ENCODE data around the gene CDV3.
"Not testable (repeated sequence)": the region's sequence is repeated elsewhere in the genome, so short reads cannot be mapped to it uniquely, and the experiment has no call there.

Gene CDV3, protein sequence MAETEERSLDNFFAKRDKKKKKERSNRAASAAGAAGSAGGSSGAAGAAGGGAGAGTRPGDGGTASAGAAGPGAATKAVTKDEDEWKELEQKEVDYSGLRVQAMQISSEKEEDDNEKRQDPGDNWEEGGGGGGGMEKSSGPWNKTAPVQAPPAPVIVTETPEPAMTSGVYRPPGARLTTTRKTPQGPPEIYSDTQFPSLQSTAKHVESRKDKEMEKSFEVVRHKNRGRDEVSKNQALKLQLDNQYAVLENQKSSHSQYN

DNA sequence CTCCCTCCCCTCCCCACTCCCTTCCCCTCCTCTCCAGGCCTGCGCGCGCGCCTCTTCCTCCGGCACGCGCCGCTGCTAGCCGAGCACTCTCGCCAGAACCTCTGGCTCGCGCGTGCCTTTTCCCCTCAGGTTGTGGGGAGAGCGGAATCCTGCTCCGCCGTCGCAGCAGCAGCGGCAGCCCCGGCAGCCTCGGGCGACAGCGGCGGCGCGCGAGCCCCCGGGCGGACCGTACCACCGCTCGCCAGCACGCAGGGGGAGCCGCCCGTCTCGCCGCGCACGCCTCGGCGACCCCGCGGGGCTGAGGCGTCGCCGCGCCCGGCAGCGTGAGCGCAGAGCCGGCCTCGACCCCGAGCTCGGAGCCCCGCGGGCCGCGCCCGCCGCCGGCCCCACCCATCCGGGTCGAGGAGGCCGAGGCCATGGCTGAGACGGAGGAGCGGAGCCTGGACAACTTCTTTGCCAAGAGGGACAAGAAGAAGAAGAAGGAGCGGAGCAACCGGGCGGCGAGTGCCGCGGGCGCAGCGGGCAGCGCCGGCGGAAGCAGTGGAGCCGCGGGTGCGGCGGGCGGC lies at the start of gene CDV3:
Gene CDV3 (plus strand): TSS at position 58 of the 566 bp plus-strand sequence. CDS start 359 bp downstream, at position 417.
- intact Hi-C loops (cut with micrococcal nuclease), result loop anchor here (2.0 to 5.0 kb wide), 3 partner anchors 85 to 1156 kb away; partner anchors contain the start of genes ANAPC13, CEP63 and DNAJC13
- Mint-ChIP-seq H3K4me3 (peak within 1 kb of the TSS; percentile 81), H3K4me1 (ENCODE audit: low read depth) (peaks cover 66% of the 10 kb centered on the region), H3K36me3 (ENCODE audit: low read depth) (peaks cover 44% of the 10 kb centered on the region), H3K9me3 (no peaks in the 10 kb centered on the region), H3K27ac (peak within 1 kb of the TSS; percentile 98), H3K27me3 (no peaks in the 10 kb centered on the region)

DNA sequence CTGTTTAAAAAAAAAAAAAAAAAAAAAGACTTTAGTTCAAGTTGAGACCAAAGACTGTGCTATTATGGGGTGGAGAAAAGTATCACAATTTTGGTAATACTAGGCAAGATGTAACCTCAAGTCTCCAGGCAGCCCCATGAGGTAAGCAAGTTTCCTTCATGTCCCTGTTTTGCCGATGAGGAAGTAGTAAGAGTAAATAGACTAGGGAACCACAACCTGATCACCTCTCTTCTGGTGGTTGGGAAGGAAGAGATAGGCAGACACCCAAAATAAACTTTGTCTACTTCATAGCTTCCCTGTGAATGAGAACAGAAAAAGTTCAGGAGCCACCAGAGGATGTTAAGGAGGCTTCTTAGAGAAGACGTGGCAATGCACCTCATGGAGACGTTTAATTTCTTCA lies 49.7 kb upstream of the CDV3 start:
- H3K9me3 Mint-ChIP-seq; H3K36me3 Mint-ChIP-seq (ENCODE audit: low read depth); H3K4me3 Mint-ChIP-seq; intact Hi-C loops (cut with micrococcal nuclease); H3K27me3 Mint-ChIP-seq: not testable (repeated sequence)
- Mint-ChIP-seq H3K4me1 (ENCODE audit: low read depth) (peaks cover 24% of the 10 kb centered on the region), H3K27ac (peak overlapping the region; percentile 30)

DNA sequence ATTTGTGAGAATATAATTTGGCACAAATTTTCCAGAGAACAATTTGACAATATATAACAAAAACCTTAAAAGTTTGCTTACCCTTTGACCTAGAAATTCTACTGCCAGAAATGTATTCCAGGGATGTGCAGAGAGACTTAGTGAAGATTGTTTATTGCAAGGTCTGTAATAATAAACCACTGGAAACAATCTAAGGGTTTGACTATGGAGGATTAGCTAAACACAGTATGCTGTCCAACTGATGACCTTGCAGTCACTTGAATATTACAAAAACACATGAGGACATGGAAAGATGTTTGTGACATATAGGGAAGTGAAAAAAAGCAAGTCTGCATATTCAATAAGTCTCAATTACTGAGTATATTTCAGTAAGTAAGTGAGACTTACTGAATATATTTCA lies 48.1 kb upstream of the CDV3 start:
- H3K36me3 Mint-ChIP-seq (ENCODE audit: low read depth), result no peaks in the 10 kb centered on the region
- peaks cover 9% of the 10 kb centered on the region for H3K9me3 Mint-ChIP-seq
- peaks cover 24% of the 10 kb centered on the region for H3K4me1 Mint-ChIP-seq (ENCODE audit: low read depth)
- H3K4me3 Mint-ChIP-seq, result no peak overlapping the region
- intact Hi-C loops (cut with micrococcal nuclease), result loop anchor here (5.0 kb wide), 1 partner anchor 37 kb away; no protein-coding TSS in a partner anchor
- peak overlapping the region; percentile 56 for H3K27ac Mint-ChIP-seq
- peaks cover 4% of the 10 kb centered on the region for H3K27me3 Mint-ChIP-seq

DNA sequence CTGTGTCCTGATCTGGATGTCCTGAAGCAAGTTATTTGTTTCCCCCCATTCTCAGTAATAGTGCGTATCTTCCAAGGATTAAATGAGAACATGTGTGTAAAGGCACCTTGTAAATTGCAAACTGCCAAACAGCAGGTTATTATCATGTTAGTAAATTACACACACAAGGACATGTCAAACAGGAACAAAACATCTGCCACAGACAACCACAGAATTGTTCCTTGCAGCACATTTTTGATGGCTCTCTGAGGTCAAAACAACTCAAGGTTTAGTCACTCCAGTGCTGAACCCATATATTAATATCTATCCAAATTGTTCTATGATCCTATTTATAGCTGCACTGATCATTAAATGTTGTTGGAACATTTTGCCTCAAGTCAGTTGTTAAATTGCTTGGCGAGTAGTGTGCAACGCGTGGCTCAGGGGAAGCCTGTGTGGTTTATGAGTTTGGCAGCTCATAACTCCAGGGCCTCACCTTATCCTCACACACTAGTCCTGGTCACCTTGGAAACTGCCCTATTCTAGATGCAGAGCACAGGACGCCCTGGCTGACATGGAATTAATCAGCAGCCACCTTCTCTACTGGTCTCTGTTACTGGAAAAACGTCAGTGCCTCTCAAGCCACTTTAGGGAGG lies 46.3 kb upstream of the CDV3 start:
- intact Hi-C loops (cut with micrococcal nuclease), result loop anchor here (5.0 kb wide), 1 partner anchor 35 kb away; no protein-coding TSS in a partner anchor
- peaks cover 22% of the 10 kb centered on the region for H3K4me1 Mint-ChIP-seq (ENCODE audit: low read depth)
- no peak overlapping the region for H3K4me3 Mint-ChIP-seq
- no peaks in the 10 kb centered on the region for H3K36me3 Mint-ChIP-seq (ENCODE audit: low read depth)
- H3K9me3 Mint-ChIP-seq, result peaks cover 10% of the 10 kb centered on the region
- H3K27me3 Mint-ChIP-seq, result peaks cover 4% of the 10 kb centered on the region
- peak overlapping the region; percentile 18 for H3K27ac Mint-ChIP-seq

DNA sequence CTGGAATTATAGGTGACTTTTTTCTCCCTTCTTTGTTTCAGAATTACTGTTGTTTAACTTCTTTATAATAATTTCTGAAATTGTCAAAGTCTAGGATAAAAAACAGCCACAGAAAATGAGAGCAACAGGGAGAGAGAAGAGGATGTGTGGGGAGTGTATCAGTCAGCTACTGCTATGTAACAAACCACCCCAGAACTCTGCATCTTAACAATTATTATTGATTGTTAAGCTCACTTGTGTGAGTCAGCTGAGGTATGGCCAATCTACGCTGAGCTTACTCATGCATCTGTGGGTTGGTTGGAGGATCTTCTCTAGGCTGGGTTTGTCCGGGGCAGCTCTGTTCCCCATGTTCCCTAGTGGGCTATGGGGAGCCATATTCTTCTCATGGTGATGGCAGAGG lies 43.7 kb upstream of the CDV3 start:
- Mint-ChIP-seq H3K36me3 (ENCODE audit: low read depth) (no peaks in the 10 kb centered on the region), H3K4me1 (ENCODE audit: low read depth) (peaks cover 15% of the 10 kb centered on the region), H3K4me3 (no peak overlapping the region), H3K9me3 (peaks cover 10% of the 10 kb centered on the region), H3K27ac (no peak overlapping the region), H3K27me3 (peaks cover 4% of the 10 kb centered on the region)
- intact Hi-C loops (cut with micrococcal nuclease), result loop anchor here (5.0 kb wide), 1 partner anchor 32 kb away; no protein-coding TSS in a partner anchor

DNA sequence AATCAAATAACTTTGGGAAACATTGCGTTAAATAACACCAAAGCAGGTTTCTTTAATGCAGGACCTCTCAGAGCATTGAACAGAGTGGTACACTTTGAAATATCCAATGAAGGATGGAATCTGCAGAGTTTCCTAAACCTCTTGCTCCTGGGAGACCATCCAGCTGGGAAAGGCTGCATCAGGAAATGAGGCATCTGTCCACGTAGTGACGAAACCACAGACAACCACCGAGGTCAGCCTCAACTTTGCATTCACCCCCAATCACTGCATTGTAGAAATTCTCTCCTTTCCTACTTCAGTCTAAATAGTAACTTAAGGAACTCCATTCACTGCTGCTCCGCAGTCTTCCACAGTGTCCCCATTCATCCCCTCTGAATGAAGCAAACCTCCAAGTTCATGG lies 41.5 kb upstream of the CDV3 start:
- Mint-ChIP-seq H3K4me3 (no peak overlapping the region), H3K27me3 (peaks cover 4% of the 10 kb centered on the region), H3K27ac (no peak overlapping the region), H3K36me3 (ENCODE audit: low read depth) (no peaks in the 10 kb centered on the region), H3K9me3 (peaks cover 10% of the 10 kb centered on the region), H3K4me1 (ENCODE audit: low read depth) (peaks cover 20% of the 10 kb centered on the region)
- intact Hi-C loops (cut with micrococcal nuclease), result no loop called here

DNA sequence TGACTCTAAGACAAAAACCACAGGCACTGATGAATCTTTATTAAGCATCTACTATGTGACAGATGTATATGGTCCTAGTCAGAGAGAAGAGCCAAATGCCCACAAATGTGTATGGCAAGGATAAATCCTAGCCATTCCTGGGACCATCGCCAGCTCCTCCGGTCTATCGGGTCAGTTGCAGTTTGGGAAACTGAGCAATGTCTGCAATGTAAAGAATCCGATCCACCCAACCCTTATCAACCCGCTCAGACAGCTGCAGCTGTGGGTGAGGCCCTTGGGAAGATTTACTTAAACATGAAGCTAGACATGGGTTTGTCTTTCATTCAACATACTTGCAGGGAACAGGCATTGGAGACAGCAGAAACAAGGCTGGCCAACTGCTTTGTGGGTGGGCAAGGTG lies 40.5 kb upstream of the CDV3 start:
- H3K4me1 Mint-ChIP-seq (ENCODE audit: low read depth), result peaks cover 14% of the 10 kb centered on the region
- intact Hi-C loops (cut with micrococcal nuclease), result no loop called here
- H3K27ac Mint-ChIP-seq, result no peak overlapping the region
- peaks cover 4% of the 10 kb centered on the region for H3K27me3 Mint-ChIP-seq
- H3K9me3 Mint-ChIP-seq, result peaks cover 10% of the 10 kb centered on the region
- H3K4me3 Mint-ChIP-seq, result no peak overlapping the region
- H3K36me3 Mint-ChIP-seq (ENCODE audit: low read depth), result no peaks in the 10 kb centered on the region

DNA sequence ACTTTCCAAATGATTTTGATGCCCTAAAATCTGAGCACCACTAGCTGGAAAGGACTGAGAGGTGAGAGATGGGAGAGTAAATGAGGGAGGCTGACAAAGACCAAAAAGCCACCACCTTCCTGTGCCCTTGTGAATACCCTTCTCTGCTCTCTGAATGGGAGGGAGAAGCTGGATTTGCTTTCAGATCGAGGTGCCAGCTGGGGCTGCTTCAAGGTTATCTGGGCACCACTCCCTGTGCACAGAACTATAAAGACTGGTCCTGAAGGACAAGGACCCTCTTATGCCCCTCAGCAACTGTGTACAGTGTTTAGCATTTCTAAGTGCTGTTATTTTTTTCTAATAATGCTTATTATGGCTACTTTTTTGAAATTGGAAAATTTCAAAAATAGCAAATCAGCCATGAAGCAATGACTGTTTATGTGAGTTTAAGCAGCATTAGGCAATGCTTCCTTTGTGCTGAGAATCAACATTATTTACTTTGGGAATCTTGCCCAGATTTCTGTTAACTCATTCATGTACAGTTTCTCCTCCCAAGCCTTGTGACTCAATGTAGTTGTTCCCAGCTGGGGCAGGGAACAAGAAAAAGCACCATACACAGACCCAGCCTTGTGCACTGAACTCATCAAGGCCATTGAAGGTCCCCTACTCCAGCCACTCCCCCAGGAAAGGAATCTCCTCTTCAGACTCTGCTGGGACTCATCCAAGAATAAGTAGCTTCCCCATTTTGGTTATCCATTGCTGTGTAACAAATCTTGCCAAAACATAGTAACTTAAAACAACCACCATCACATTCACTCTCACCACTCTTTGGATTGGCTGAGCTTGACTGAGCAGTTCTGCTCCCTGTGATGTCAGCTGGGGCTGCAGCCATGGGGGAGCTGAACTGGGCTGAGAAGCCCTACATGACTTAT lies 37.3 kb upstream of the CDV3 start:
- H3K4me3 Mint-ChIP-seq, result no peak overlapping the region
- intact Hi-C loops (cut with micrococcal nuclease), result no loop called here
- no peaks in the 10 kb centered on the region for H3K36me3 Mint-ChIP-seq (ENCODE audit: low read depth)
- no peaks in the 10 kb centered on the region for H3K9me3 Mint-ChIP-seq
- no peaks in the 10 kb centered on the region for H3K27me3 Mint-ChIP-seq
- peak overlapping the region; percentile 8 for H3K27ac Mint-ChIP-seq
- H3K4me1 Mint-ChIP-seq (ENCODE audit: low read depth), result peaks cover 22% of the 10 kb centered on the region

DNA sequence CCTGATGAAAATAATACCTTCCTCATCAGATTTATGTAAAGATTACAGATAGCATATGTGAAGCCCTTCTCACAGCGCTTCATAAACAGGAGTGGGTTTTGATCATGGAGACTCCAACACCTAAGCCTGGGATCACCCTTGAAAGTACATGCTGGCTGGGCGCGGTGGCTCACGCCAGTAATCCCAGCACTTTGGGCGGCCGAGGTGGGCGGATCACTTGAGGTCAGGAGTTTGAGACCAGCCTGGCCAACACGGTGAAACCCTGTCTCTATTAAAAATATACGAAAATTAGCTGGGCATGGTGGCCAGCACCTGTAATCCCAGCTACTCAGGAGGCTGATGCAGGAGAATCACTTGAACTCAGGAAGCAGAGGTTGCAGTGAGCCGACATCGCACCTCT lies 36.4 kb upstream of the CDV3 start:
- intact Hi-C loops (cut with micrococcal nuclease); H3K36me3 Mint-ChIP-seq (ENCODE audit: low read depth): not testable (repeated sequence)
- H3K27ac Mint-ChIP-seq, result peak overlapping the region; percentile 8

DNA sequence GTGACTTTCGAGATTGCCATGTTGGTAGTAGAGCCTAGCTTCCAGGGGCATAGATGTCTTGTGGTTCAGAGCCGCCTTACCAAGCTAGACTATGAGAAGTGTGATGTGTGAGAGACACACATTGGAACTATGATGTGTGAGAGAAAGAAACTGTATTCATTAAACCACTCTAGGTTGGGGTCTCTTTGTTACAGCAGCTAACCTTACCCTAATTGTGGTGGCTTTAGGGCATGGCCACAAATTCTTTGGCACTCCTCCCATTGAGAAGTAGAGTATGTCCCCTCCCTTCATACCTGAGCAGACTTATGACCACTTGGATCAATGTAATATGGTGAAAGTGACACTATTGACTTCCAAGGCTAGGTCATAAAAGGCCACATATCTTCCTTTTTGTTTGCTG lies 35.3 kb upstream of the CDV3 start:
- H3K9me3 Mint-ChIP-seq, result no peaks in the 10 kb centered on the region
- H3K27me3 Mint-ChIP-seq, result no peaks in the 10 kb centered on the region
- intact Hi-C loops (cut with micrococcal nuclease), result no loop called here
- no peak overlapping the region for H3K4me3 Mint-ChIP-seq
- H3K36me3 Mint-ChIP-seq (ENCODE audit: low read depth), result no peaks in the 10 kb centered on the region
- no peak overlapping the region for H3K27ac Mint-ChIP-seq
- H3K4me1 Mint-ChIP-seq (ENCODE audit: low read depth), result peaks cover 21% of the 10 kb centered on the region

More for the DNA sequence above, 36.4 kb upstream of the CDV3 start:
- not testable (repeated sequence) for H3K27me3 Mint-ChIP-seq, H3K4me3 Mint-ChIP-seq, H3K9me3 Mint-ChIP-seq
- peaks cover 23% of the 10 kb centered on the region for H3K4me1 Mint-ChIP-seq (ENCODE audit: low read depth)

DNA sequence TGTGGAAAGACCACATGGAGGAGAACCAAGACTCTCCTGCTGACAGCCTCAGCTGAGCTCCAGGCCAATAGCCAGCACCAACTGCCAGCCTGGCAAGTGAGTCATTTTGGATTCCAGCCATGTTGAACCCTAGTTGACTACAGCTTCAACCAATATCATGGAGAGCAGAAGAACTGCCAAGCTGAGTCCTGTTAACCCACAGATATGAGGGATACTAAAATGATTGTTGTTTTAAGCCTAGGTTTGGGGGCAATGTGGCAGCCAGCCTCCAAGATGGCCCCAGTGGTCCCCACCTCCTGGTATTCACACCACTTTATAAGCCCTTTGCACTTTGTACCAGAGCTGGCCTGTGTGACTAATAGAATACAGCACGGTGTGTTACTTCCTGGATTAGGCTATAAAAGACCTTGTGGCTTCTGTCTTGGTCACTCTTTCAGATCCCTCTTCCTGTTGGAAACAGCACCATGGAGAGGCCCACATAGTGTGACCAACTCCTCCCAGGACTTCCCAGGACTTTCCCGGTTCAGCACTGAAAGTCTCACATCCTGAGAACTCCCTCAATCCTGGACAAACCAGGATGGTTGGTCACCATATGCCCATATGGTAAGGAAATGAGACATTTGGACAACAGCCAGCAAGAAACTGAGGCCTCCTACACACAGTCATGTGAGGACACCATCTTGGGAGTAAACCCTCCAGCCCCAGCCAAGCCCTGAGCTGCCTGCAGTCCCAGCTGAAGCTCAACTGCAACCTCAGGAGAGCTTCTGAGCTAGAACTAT lies 32.4 kb upstream of the CDV3 start:
- H3K9me3 Mint-ChIP-seq, result no peaks in the 10 kb centered on the region
- H3K27ac Mint-ChIP-seq, result peak overlapping the region; percentile 53
- H3K36me3 Mint-ChIP-seq (ENCODE audit: low read depth), result no peaks in the 10 kb centered on the region
- H3K27me3 Mint-ChIP-seq, result no peaks in the 10 kb centered on the region
- intact Hi-C loops (cut with micrococcal nuclease), result no loop called here
- peaks cover 21% of the 10 kb centered on the region for H3K4me1 Mint-ChIP-seq (ENCODE audit: low read depth)
- no peak overlapping the region for H3K4me3 Mint-ChIP-seq

DNA sequence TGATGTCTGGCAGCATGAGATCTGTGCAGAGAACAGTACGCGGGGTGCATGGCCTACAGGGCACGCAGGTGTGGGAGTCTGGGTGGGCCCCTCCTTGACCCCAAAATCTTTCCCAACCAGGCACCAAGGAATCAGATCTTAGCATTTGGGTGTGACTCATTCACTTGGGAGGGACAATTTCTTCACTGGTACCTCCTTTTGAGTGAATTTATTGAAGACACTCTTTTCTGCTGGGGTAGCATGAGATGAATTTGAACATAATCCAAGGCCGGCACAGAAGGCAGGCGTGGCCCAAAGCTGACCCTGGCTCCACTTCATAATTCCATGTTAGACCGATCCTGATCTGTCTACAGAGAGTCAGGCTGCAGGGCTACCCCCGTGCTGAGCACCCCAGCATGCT lies 30.6 kb upstream of the CDV3 start:
- Mint-ChIP-seq H3K9me3 (no peaks in the 10 kb centered on the region), H3K36me3 (ENCODE audit: low read depth) (no peaks in the 10 kb centered on the region), H3K27me3 (no peaks in the 10 kb centered on the region), H3K27ac (no peak overlapping the region), H3K4me3 (no peak overlapping the region), H3K4me1 (ENCODE audit: low read depth) (peaks cover 11% of the 10 kb centered on the region)
- intact Hi-C loops (cut with micrococcal nuclease), result no loop called here

DNA sequence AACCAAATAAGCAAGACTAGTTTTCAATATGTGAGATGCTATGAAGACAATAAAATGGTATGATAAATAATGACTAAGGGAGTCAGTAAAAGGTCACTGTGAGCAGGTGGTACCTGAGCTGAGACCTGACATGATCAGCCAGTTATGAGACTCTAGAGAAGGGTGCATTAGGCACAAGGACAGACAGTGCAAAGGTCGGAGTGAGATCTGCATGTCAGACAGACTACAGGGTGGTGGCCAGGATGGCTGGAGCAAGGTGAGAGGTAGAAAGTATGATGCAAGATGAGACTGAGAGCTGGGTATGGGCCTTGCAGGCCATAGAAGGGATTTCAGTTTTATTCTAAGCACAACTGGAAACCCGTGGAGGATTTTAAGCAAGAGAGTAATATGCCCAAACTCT lies 28.5 kb upstream of the CDV3 start:
- H3K4me3 Mint-ChIP-seq; intact Hi-C loops (cut with micrococcal nuclease); H3K36me3 Mint-ChIP-seq (ENCODE audit: low read depth); H3K27me3 Mint-ChIP-seq; H3K9me3 Mint-ChIP-seq; H3K27ac Mint-ChIP-seq: not testable (repeated sequence)
- peaks cover 21% of the 10 kb centered on the region for H3K4me1 Mint-ChIP-seq (ENCODE audit: low read depth)
